Breast epithelium (tissue), 4 donors: ENCODE data around the gene ATRX. TPM values are rescaled to one million over a fixed set of nuclear protein-coding genes. Genes with fewer than 3 reads are reported as not detected.
"Not testable (repeated sequence)": the region's sequence is repeated elsewhere in the genome, so short reads cannot be mapped to it uniquely, and the experiment has no call there.

ENCODE experiments used
- DNase-seq, 2 donors: peaks; one replicate each; pipeline ENCODE4 v3.0.0-alpha.2; 2019; ENCODE audit warnings: low spot score in 2 of 2
- H3K27ac ChIP-seq, 2 donors: fragments of 200-600 bp; sonication (generic) in 1 of 2; one replicate each; pipeline ENCODE4 v1.5.1; 2016 to 2019; ENCODE audit warnings: mild to moderate bottlenecking in 1 of 2
- H3K27me3 ChIP-seq, 2 donors: fragments of 200-600 bp; sonication (generic) in 1 of 2; one replicate each; pipeline versions ENCODE4 v1.5.1 to v1.6.0; 2017 to 2019; ENCODE audit warnings: control low read depth in 1 of 2, mild to moderate bottlenecking in 1 of 2
- H3K36me3 ChIP-seq: fragments of 200-600 bp; one replicate; pipeline ENCODE4 v1.5.1; 2019
- H3K4me1 ChIP-seq, 2 donors: fragments of 200-600 bp; sonication (generic); one replicate each; pipeline ENCODE4 v1.5.1; 2016 to 2019; ENCODE audit warnings: control low read depth in 1 of 2
- H3K4me3 ChIP-seq, 3 donors: fragments of 200-600 bp; sonication (generic); 1 replicate in 2 of 3; 2 replicates in 1 of 3; pipeline ENCODE4 v1.5.1; 2016 to 2019; ENCODE audit warnings: mild to moderate bottlenecking in 3 of 3, moderate library complexity in 2 of 3
- H3K9me3 ChIP-seq, 2 donors: fragments of 200-600 bp; sonication (generic) in 1 of 2; one replicate each; pipeline ENCODE4 v1.5.1; 2016 to 2019; ENCODE audit warnings: control low read depth in 1 of 2
- POLR2A ChIP-seq: fragments of 450-650 bp; IDR thresholded peaks from one replicate; pipeline ENCODE4 v1.6.1; 2016; ENCODE audit warnings: antibody characterized with exemption, mild to moderate bottlenecking, moderate library complexity
- POLR2AphosphoS5 ChIP-seq, 3 donors: sonication (generic); formaldehyde crosslinking; IDR thresholded peaks; one replicate each; pipeline ENCODE4 v1.6.1; 2017; ENCODE audit warnings: antibody characterized with exemption in 3 of 3
- intact Hi-C: fragments of 100-400 bp; cut with DNase I; formaldehyde crosslinking; loops from one replicate; pipeline ENCODE4 v1.15.1; 2023; ENCODE audit warnings: low total_unique reads
- total RNA-seq, 3 donors: library from RNA; depleted of rRNA; stranded (reverse); fragments of >200 nt; gene quantifications; one replicate each; pipeline ENCODE4 v1.1.0, GENCODE V29; 2016
- TF ChIP-seq, protein P1 (sequence below), 3 donors: fragments of 450-650 bp; IDR thresholded peaks; one replicate each; pipeline ENCODE4 v1.5.1; 2016 to 2017; ENCODE audit warnings: antibody characterized with exemption in 3 of 3, mild to moderate bottlenecking in 3 of 3, moderate library complexity in 3 of 3

ATRX gene
- total RNA-seq, 3 donors from 2014 or later = 87.1 to 137 (median 125) TPM

GRCh38 chrX:77731821-77732419, 54.1 kb downstream of the ATRX start:
- intact Hi-C loops = no loop called here
- no peak for DNase-seq
- Histone ChIP-seq H3K27me3 (no peaks in the 10 kb centered on the region), H3K4me1 (no peaks in the 10 kb centered on the region), H3K9me3 (peaks cover 0 to 8% of the 10 kb centered on the region in 2 donors), H3K4me3 (no peak overlapping the region), H3K27ac (no peak overlapping the region), H3K36me3 (no peaks in the 10 kb centered on the region)
- TF ChIP-seq, protein P1, sequence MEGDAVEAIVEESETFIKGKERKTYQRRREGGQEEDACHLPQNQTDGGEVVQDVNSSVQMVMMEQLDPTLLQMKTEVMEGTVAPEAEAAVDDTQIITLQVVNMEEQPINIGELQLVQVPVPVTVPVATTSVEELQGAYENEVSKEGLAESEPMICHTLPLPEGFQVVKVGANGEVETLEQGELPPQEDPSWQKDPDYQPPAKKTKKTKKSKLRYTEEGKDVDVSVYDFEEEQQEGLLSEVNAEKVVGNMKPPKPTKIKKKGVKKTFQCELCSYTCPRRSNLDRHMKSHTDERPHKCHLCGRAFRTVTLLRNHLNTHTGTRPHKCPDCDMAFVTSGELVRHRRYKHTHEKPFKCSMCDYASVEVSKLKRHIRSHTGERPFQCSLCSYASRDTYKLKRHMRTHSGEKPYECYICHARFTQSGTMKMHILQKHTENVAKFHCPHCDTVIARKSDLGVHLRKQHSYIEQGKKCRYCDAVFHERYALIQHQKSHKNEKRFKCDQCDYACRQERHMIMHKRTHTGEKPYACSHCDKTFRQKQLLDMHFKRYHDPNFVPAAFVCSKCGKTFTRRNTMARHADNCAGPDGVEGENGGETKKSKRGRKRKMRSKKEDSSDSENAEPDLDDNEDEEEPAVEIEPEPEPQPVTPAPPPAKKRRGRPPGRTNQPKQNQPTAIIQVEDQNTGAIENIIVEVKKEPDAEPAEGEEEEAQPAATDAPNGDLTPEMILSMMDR (IDR thresholded peaks at IDR 0.05) = no peak
- TF ChIP-seq POLR2A (no peak), POLR2AphosphoS5 (IDR thresholded peaks at IDR 0.05) (no peak)

DNA sequence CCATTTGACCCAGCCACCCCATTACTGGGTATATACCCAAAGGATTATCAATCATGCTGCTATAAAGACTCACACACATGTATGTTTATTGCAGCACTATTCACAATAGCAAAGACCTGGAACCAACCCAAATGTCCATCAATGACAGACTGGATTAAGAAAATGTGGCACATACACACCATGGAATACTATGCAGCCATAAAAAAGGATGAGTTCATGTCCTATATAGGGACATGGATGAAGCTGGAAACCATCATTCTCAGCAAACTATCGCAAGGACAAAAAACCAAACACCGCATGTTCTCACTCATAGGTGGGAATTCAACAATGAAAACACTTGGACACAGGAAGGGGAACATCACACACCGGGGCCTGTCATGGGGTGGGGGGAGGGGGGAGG, 59.9 kb downstream of the ATRX start:
- H3K4me3 ChIP-seq, H3K36me3 ChIP-seq, H3K27me3 ChIP-seq, H3K4me1 ChIP-seq, intact Hi-C loops, H3K9me3 ChIP-seq, DNase-seq, H3K27ac ChIP-seq: not testable (repeated sequence)

GRCh38 chrX:77723681-77724080, 62.3 kb downstream of the ATRX start:
- TF ChIP-seq POLR2A (no peak), POLR2AphosphoS5 (IDR thresholded peaks at IDR 0.05) (no peak)
- TF ChIP-seq, protein P1 (IDR thresholded peaks at IDR 0.05) = no peak
- Histone ChIP-seq H3K36me3 (no peaks in the 10 kb centered on the region), H3K27me3 (no peaks in the 10 kb centered on the region), H3K9me3 (peaks cover 0 to 7% of the 10 kb centered on the region in 2 donors), H3K4me3 (no peak overlapping the region), H3K4me1 (no peaks in the 10 kb centered on the region), H3K27ac (no peak overlapping the region)
- no peak for DNase-seq
- intact Hi-C loops = no loop called here

- intact Hi-C loops = no loop called here
- H3K27me3 ChIP-seq = no peaks in the 10 kb centered on the region
Measured at GRCh38 chrX:77719388-77719787, 66.6 kb downstream of the ATRX start.

GRCh38 chrX:77704881-77705280, 81.1 kb downstream of the ATRX start:
- H3K9me3 ChIP-seq = peaks cover 0 to 13% of the 10 kb centered on the region in 2 donors
- H3K4me3 ChIP-seq = no peak overlapping the region
- H3K27me3 ChIP-seq = no peaks in the 10 kb centered on the region
- DNase-seq = no peak
- H3K27ac ChIP-seq = no peak overlapping the region
- TF ChIP-seq POLR2A (no peak), POLR2AphosphoS5 (IDR thresholded peaks at IDR 0.05) (no peak)
- TF ChIP-seq, protein P1 (IDR thresholded peaks at IDR 0.05) = no peak
- intact Hi-C loops = no loop called here
- H3K4me1 ChIP-seq = no peaks in the 10 kb centered on the region
- no peaks in the 10 kb centered on the region for H3K36me3 ChIP-seq

More at GRCh38 chrX:77719388-77719787, 66.6 kb downstream of the ATRX start:
- no peak overlapping the region for H3K4me3 ChIP-seq
- no peak for DNase-seq
- H3K27ac ChIP-seq = no peak overlapping the region
- TF ChIP-seq POLR2A = no peak
- TF ChIP-seq, protein P1 (IDR thresholded peaks at IDR 0.05) = no peak
- no peak for TF ChIP-seq POLR2AphosphoS5 (IDR thresholded peaks at IDR 0.05)
- no peaks in the 10 kb centered on the region for H3K9me3 ChIP-seq
- no peaks in the 10 kb centered on the region for H3K36me3 ChIP-seq
- no peaks in the 10 kb centered on the region for H3K4me1 ChIP-seq
